Stimulated activated CD4-positive, alpha-beta T cell treated with anti-CD3 and anti-CD28 coated beads, Interleukin-2, amount 100 ng/mL, for 48 hours (primary cell): ENCODE results near the gene TMA7B.
A peak's percentile ranks its signal among the peaks of the same experiment; 100 is the strongest.

Source experiments
- DNase-seq, 2 donors: peaks; one replicate each; pipeline ENCODE4 v3.0.0-alpha.2; 2020

The TMA7B gene

DNA sequence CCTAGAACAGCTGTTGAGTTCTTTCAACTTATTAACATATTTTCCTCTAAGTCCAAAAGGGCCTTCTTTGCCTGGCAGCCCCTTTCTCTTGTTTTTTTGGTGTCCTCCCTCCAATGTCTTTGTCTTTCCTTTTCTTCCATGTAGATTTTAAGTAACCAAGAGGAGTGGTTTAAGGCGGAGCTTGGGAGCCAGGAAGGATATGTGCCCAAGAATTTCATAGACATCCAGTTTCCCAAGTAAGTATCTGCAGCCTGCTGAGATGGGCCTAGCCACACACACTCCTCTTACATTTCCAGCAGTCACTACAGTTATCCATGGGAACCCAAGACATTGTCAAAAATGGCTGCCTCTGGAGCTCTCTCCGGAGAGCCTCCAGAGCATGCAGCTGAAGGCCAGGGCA lies 4.5 kb upstream of the TMA7B start:
- DNase-seq: no peak

GRCh38 chr22:39956932-39957664 lies 3.1 kb upstream of the TMA7B start:
- no peak for DNase-seq

DNA sequence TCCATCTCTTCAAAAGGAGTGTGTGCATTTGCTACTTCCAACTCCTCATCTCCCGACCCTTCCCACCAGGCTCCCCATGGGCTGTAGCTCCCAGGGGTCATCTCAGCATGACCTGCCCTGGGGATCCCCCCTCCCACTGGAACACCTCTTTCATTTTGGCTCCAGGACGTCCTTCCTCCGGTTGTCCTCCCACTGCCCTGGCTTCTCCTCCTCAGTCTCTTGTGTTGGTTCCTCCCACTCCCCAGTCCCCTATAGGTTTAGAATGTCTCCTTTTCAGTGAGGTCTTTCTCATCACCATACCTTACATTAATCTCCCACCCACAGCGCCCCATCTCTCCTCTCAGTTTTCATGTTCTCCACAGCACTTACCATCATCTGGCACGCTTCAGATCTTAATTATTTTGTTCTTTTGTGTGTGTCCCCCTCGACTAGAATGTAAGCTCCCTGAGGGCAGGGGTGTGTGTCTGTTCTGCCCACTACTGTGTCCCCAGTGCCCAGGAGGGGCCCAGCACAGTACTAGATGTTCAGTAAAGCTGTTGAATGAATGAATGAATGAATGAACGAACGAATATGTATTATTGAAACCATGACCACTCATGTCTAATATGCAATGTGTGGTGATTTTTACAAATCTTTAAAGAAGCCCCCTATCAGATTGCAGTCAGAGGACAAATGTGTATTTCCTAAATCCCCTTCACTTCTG lies 2.0 kb upstream of the TMA7B start:
- no peak for DNase-seq

GRCh38 chr22:39958949-39959639 lies 1.1 kb upstream of the TMA7B start:
- DNase-seq: no peak

GRCh38 chr22:39960791-39961746 lies 872 bp downstream of the TMA7B start:
- peak; percentile 53 to 62 for DNase-seq

- DNase-seq: no peak
Measured at GRCh38 chr22:39962071-39962470, 1.9 kb downstream of the TMA7B start.

- no peak for DNase-seq
Measured at GRCh38 chr22:39965748-39966147, 5.6 kb downstream of the TMA7B start.

GRCh38 chr22:39966470-39966869 lies 6.3 kb downstream of the TMA7B start:
- DNase-seq: no peak

- no peak for DNase-seq
Measured at GRCh38 chr22:39967103-39967829, 7.1 kb downstream of the TMA7B start.

GRCh38 chr22:39967996-39968972 lies 8.1 kb downstream of the TMA7B start:
- no peak for DNase-seq

- DNase-seq: no peak
Measured at GRCh38 chr22:39970742-39971141, 10.5 kb downstream of the TMA7B start.

- DNase-seq: no peak
Measured at GRCh38 chr22:39972641-39973040, 12.4 kb downstream of the TMA7B start.

GRCh38 chr22:39973656-39974055 lies 13.5 kb downstream of the TMA7B start:
- no peak for DNase-seq

DNA sequence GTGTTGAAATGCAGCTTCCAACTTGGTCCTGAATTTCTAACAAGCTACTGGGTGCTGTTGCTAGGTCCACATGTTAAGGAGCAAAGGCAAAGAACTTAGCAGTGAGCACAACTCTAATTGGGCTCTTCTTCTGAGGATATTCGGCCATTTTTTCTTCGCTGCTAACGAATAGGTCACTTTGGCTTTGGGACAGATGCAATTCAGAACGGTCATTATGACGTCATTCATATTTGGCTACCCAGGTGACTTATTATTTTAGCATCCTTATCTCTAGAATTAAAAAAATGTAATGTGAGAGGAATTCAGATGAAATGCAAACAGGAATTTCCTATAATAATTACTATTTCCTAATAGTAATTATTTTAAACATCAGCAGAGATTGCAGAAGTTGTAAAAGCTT lies 13.9 kb downstream of the TMA7B start:
- no peak for DNase-seq

DNA sequence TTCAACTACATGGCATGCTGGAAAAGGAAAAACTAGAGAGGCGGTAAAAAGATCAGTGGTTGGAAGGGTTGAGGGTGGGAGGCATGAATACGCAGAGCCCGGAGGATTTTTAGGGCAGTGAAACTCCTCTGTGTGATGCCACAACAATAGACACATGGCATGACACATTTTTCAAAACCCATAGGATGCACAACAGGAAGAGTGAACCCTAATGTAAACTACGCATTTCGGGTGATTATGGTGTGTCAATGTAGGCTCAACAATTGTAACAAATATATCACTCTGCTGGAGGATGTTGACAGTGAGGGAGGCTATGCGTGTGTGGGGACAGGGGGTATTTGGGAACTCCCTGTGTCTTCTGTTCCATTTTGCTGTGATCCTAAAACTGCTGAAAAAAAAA lies 18.9 kb downstream of the TMA7B start:
- DNase-seq: no peak

DNA sequence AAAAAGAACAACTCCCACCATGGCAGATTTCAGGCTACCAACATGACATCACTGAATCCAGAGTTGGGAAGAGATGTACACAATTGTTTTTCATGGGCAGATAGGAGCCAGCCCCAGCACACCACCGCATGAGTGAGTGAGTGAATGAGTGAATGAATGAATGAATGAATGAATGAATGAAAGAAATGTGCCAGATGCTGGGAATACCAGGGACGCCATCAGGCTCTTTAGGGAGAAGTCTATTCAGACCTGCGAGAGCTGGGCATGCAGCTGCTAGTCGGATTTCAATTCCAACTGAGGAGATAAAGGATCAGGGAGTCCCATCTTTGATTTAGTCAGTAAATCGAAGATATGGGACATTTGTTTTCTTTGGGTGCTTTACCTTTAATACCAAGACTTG lies 19.3 kb downstream of the TMA7B start:
- DNase-seq: no peak

DNA sequence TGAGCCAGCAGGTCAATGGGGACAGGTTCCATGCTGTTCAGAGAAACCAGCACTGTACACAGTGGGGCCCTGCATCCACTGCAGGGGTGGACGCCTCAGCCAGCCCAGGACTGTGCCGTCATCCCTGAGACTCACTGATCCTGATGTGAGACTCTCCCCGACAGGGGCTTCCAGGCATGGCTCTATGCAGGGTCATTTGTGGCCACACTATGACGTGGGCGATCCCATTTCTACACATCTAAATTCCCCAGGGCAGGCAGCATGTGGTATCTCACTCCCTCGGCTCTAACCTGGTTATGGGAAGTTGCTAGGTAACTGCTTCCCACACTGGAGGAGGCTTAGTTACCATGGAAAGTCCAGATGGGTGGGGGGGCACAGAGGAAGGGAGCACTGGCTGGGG lies 20.4 kb downstream of the TMA7B start:
- no peak for DNase-seq

- DNase-seq: no peak
Measured at GRCh38 chr22:39983346-39983745, 23.1 kb downstream of the TMA7B start.

DNA sequence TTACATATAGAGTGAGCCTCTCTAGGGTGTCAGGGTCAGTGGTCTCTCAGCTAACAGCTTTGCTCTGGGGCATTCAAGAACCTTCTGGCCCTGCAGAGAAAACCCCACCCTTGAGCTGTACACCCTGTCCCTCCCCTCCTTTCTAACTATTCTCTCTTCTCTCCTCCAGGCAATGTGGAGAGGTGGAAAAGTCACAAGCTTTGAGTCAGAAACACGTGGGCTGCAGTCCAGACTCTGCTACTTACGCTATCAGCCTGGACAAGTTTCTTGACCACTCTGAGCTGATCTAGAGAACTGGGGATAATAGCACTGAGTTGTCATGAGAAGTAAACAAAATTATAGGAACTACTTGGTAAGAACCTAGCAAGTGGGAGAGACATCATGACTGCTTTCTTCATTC lies 23.8 kb downstream of the TMA7B start:
- DNase-seq: no peak

DNA sequence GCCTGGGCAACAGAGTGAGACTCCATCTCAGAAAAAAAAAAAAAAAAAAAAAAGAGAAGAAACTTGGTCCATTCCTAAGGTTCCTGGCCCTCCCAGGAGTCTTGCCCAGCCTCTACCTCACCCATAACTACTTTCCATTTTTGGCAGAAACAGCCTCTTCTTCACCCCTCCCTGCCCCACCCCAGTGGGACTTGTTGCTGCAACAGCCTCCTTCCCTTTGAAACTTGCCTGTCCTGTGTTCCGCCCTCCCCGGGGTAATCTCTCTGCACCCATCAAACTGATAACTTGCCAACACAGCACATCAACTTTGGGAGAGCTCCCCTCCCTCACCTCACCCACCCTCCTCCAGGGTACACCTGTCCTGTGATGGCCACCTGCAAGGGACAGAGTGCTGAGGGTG lies 24.5 kb downstream of the TMA7B start:
- no peak for DNase-seq
